SU-DHL-6 (cell line): Measurements from ENCODE around the gene ZBTB2.

Experiments
- H2AFZ ChIP-seq: fragments of 200-600 bp; sonication (generic); 2 replicates; pipeline ENCODE4 v1.6.1; 2014; ENCODE audit warnings: low read depth, mild to moderate bottlenecking, moderate library complexity, mixed read lengths, antibody characterized with exemption, low read length; ENCODE audit not compliant: severe bottlenecking
- H3F3A ChIP-seq: fragments of 200-600 bp; shearing (Covaris generic); 2 replicates; pipeline ENCODE4 v1.6.0; 2016; ENCODE audit warnings: antibody characterized with exemption, mild to moderate bottlenecking; ENCODE audit not compliant: insufficient read depth
- H3K27ac ChIP-seq: fragments of 200-600 bp; sonication (generic); 2 replicates; pipeline ENCODE4 v1.5.1; 2016; ENCODE audit warnings: low read depth, mild to moderate bottlenecking, low read length, moderate library complexity, mixed read lengths
- H3K27me3 ChIP-seq: fragments of 200-600 bp; sonication (generic), shearing (Covaris generic); 2 replicates; pipeline ENCODE4 v1.6.0; 2014; ENCODE audit warnings: mild to moderate bottlenecking, low read length
- H3K36me3 ChIP-seq: fragments of 200-600 bp; sonication (generic); 2 replicates; pipeline ENCODE4 v1.6.1; 2014; ENCODE audit warnings: mild to moderate bottlenecking, low read length, mixed read lengths
- H3K4me2 ChIP-seq: fragments of 300-600, 200-600 bp; shearing (Covaris generic), sonication (generic); 2 replicates; pipeline ENCODE4 v1.6.0; 2014; ENCODE audit warnings: low read length, low read depth, mild to moderate bottlenecking; ENCODE audit not compliant: poor library complexity, severe bottlenecking
- H3K4me3 ChIP-seq: fragments of 200-600 bp; sonication (generic); 2 replicates; pipeline ENCODE4 v1.5.1; 2014; ENCODE audit warnings: antibody characterized with exemption, low read length, mild to moderate bottlenecking, mixed read lengths; ENCODE audit not compliant: insufficient read depth, poor library complexity, severe bottlenecking
- H3K79me2 ChIP-seq: fragments of 200-600 bp; sonication (generic); 2 replicates; pipeline ENCODE4 v1.6.1; 2014; ENCODE audit warnings: mild to moderate bottlenecking, low read length, moderate library complexity; ENCODE audit not compliant: insufficient read depth
- H3K9ac ChIP-seq: fragments of 200-600 bp; sonication (generic); 2 replicates; pipeline ENCODE4 v1.7.0; 2014; ENCODE audit warnings: mild to moderate bottlenecking, low read length
- H3K9me2 ChIP-seq: fragments of 200-600 bp; sonication (generic); replicated peaks from 2 replicates; pipeline ENCODE4 v1.6.1; 2014; ENCODE audit warnings: low read length; ENCODE audit not compliant: insufficient read depth
- H3K9me3 ChIP-seq: fragments of 200-600 bp; sonication (generic); 2 replicates; pipeline ENCODE4 v1.6.1; 2014; ENCODE audit warnings: low read length, mixed read lengths; ENCODE audit not compliant: insufficient read depth
- H4K20me1 ChIP-seq: fragments of 200-600 bp; sonication (generic); 2 replicates; pipeline ENCODE4 v1.6.1; 2014; ENCODE audit warnings: low read depth, mild to moderate bottlenecking, antibody characterized with exemption, low read length, moderate library complexity, mixed read lengths
- CTCF ChIP-seq: fragments of 200-600 bp; sonication (generic); IDR thresholded peaks from one replicate; pipeline ENCODE4 v1.5.1; 2017; ENCODE audit warnings: antibody characterized with exemption, mild to moderate bottlenecking, low read length, moderate library complexity; ENCODE audit not compliant: insufficient read depth, poor library complexity, severe bottlenecking
- EZH2phosphoT487 ChIP-seq: fragments of 200-600 bp; sonication (generic), shearing (Covaris generic); conservative IDR thresholded peaks from 2 replicates; pipeline ENCODE4 v1.6.1; 2018; ENCODE audit warnings: mild to moderate bottlenecking, antibody characterized with exemption, low read length, moderate library complexity, mixed read lengths

The ZBTB2 gene

GRCh38 chr6:151413372-151414145 lies 22.2 kb upstream of the ZBTB2 start:
- no peaks in the 10 kb centered on the region for H3K79me2 ChIP-seq
- no peak overlapping the region for H3K27ac ChIP-seq
- H3K36me3 ChIP-seq, result peaks cover 22% of the 10 kb centered on the region; the same call in 1 of the 2 replicates
- H3K4me3 ChIP-seq, result no peak overlapping the region
- H2AFZ ChIP-seq, result no peak overlapping the region
- no peaks in the 10 kb centered on the region for H4K20me1 ChIP-seq
- no peak overlapping the region for H3K9ac ChIP-seq
- no peaks in the 10 kb centered on the region for H3K27me3 ChIP-seq
- peaks cover 8% of the 10 kb centered on the region for H3F3A ChIP-seq
- H3K9me3 ChIP-seq, result no peaks in the 10 kb centered on the region
- H3K9me2 ChIP-seq, result no peaks in the 10 kb centered on the region
- TF ChIP-seq CTCF, result no peak
- TF ChIP-seq EZH2phosphoT487, result no peak
- H3K4me2 ChIP-seq, result no peak overlapping the region

GRCh38 chr6:151412909-151413308 lies 21.6 kb upstream of the ZBTB2 start:
- Histone ChIP-seq H3K9ac (no peak overlapping the region), H3K79me2 (no peaks in the 10 kb centered on the region), H3K4me3 (no peak overlapping the region), H3K27me3 (no peaks in the 10 kb centered on the region), H4K20me1 (no peaks in the 10 kb centered on the region), H3K27ac (no peak overlapping the region), H3F3A (peaks cover 8% of the 10 kb centered on the region), H2AFZ (no peak overlapping the region), H3K9me3 (no peaks in the 10 kb centered on the region), H3K4me2 (no peak overlapping the region), H3K36me3 (peaks cover 22% of the 10 kb centered on the region; the same call in 1 of the 2 replicates), H3K9me2 (no peaks in the 10 kb centered on the region)
- TF ChIP-seq CTCF (no peak), EZH2phosphoT487 (no peak)

GRCh38 chr6:151409679-151410078 lies 18.3 kb upstream of the ZBTB2 start:
- Histone ChIP-seq H2AFZ (no peak overlapping the region), H3K9me3 (no peaks in the 10 kb centered on the region), H3K79me2 (no peaks in the 10 kb centered on the region; the same call in 1 of the 2 replicates), H3K36me3 (peaks cover 16% of the 10 kb centered on the region; the same call in 1 of the 2 replicates), H3K27ac (no peak overlapping the region), H4K20me1 (peaks cover 8% of the 10 kb centered on the region; the same call in 1 of the 2 replicates), H3K27me3 (no peaks in the 10 kb centered on the region), H3K9me2 (no peaks in the 10 kb centered on the region), H3K4me3 (no peak overlapping the region), H3F3A (peaks cover 12% of the 10 kb centered on the region), H3K9ac (no peak overlapping the region), H3K4me2 (no peak overlapping the region)
- no peak for TF ChIP-seq CTCF
- no peak for TF ChIP-seq EZH2phosphoT487
